ENCODE data around the gene NGFR.
"Not testable (repeated sequence)": the region's sequence is repeated elsewhere in the genome, so short reads cannot be mapped to it uniquely, and the experiment has no call there.

Gene NGFR

DNA sequence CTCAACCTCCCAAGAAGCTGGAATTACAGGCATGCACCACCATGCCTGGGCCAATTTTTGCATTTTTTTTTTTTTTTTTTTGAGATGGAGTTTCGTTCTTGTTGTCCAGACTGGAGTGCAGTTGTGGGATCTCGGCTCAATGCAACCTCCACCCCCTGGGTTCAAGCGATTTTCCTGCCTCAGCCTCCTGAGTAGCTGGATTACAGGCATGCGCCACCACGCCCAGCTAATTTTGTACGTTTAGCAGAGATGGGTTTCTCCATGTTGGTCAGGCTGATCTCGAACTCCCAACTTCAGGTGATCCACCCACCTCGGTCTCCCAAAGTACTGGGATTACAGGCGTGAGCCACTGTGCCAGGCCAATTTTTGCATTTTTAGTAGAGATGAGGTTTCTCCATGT lies 55.7 kb downstream of the NGFR start:
- H3K4me1 ChIP-seq (ENCODE audit: insufficient read depth, low read length); H3K4me3 ChIP-seq (ENCODE audit: low read length); H3K9me3 ChIP-seq (ENCODE audit: low read length); H3K36me3 ChIP-seq (ENCODE audit: insufficient read depth, low read length); H2AFZ ChIP-seq (ENCODE audit: low read depth, low read length): not testable (repeated sequence)
- H3K27me3 ChIP-seq (ENCODE audit: insufficient read depth, low read length): peaks cover 70% of the 10 kb centered on the region

DNA sequence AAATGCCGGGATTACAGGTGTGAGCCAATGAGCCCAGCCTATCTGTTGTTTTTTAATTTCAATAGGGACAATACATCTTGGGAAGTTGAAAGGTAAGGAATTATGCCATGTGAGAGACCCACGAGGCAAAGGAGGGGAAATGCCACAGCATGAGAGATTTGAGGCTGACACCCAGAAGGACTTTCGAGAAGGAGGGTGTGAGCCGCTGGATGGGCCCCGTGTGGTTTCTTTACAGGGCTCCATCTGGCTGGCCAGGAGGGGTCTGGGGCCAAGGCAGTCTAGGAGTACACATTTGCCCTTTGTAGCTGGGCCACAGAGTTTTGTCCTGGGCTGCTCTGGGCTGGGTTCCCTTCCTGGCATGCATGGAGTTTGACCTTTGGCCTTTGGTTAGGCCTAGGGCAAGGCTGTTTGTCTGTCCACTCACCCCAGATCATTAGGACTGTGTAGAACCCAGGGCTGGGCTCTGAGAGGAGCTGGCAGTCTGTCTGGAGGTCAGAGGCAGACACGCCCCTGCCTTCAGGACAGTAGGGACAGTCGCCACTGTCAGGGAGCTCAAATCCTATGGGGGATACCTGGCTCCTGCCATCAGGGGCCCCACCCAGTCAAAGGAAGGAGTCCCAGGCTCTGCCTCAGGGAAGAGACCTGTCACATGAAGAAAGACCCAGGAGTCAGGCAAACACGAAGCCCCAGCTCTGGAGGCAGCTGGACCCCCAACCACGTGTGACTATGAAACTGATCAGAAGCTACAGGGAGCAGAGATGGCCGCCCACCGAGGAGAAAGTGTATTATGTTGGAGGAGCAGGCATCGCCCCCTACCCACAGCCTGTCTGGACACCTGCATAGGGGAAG lies 56.4 kb downstream of the NGFR start:
- no peaks in the 10 kb centered on the region for H3K36me3 ChIP-seq (ENCODE audit: insufficient read depth, low read length)
- no peaks in the 10 kb centered on the region for H3K9me3 ChIP-seq (ENCODE audit: low read length)
- H3K4me1 ChIP-seq (ENCODE audit: insufficient read depth, low read length): no peaks in the 10 kb centered on the region
- H3K27me3 ChIP-seq (ENCODE audit: insufficient read depth, low read length): peaks cover 63% of the 10 kb centered on the region
- no peak overlapping the region for H3K4me3 ChIP-seq (ENCODE audit: low read length)
- no peak overlapping the region for H2AFZ ChIP-seq (ENCODE audit: low read depth, low read length)

DNA sequence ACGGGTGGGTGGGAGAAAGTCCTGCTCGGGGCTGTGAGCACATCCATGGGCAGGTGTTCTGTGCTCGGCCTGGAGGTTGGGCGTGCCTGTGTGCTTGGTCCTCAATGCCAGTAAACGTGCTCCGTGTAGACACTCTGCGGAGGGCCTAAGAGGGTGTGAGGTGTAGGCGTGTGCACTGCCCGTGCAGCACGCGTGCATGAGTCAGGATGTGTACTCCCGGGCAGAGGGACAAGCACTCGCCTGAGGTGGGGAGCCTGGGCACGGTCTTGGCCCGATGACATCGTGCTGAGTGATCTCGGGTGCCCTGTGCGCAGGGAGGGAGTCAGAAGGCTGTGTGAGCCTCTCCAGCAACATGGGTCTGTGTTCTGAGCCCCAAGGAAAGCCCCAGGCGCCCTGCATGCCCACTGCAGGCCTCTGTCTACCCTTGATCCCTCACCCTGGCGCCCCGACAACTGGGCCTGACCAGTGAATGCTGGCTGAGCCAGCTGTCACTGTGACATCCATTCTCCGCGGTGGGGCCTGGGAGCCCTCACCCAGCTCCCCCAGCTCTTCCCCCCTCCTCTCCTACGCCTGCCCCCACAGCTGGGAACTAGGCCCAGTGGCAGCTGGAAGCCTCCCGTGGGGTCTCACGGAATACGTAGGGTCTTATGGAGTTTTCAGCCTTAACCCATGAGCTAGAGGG lies 57.1 kb downstream of the NGFR start:
- H2AFZ ChIP-seq (ENCODE audit: low read depth, low read length): no peak overlapping the region
- peaks cover 58% of the 10 kb centered on the region for H3K27me3 ChIP-seq (ENCODE audit: insufficient read depth, low read length)
- H3K9me3 ChIP-seq (ENCODE audit: low read length): no peaks in the 10 kb centered on the region
- no peak overlapping the region for H3K4me3 ChIP-seq (ENCODE audit: low read length)
- H3K4me1 ChIP-seq (ENCODE audit: insufficient read depth, low read length): no peaks in the 10 kb centered on the region
- no peaks in the 10 kb centered on the region for H3K36me3 ChIP-seq (ENCODE audit: insufficient read depth, low read length)

DNA sequence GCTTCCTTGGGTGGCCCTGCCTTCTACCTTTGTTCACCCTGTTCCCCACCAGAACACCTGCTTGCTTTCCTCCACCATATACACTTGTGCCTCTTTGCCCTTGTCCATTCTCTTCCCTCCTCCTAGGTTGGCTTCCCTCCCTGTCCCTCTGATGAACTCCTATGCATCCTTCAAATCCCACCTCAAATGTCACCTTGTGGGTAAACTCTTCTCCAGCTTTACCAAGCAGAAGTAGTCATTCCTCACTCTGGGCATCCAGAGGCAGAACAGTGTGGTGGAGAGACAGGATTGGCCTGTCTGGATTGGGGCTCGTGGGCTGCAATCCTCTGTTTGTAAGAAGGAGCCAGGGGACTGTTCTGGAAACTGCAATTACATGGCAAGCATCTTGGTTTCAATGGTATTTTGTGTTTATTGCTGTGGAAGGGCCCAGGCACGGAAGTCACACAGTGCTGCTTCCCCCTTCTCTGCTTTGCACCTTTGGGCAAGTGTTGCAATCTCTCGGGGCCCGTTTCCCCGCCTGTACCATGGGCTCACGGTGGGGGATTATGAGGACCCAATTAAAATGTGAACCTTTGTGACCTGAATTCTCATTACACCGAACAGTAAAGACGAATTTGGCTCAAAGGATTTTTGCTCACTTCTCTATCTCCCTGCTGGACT lies 58.7 kb downstream of the NGFR start:
- Histone ChIP-seq H2AFZ (ENCODE audit: low read depth, low read length) (no peak overlapping the region), H3K4me3 (ENCODE audit: low read length) (no peak overlapping the region), H3K9me3 (ENCODE audit: low read length) (no peaks in the 10 kb centered on the region), H3K4me1 (ENCODE audit: insufficient read depth, low read length) (no peaks in the 10 kb centered on the region), H3K27me3 (ENCODE audit: insufficient read depth, low read length) (peaks cover 50% of the 10 kb centered on the region), H3K36me3 (ENCODE audit: insufficient read depth, low read length) (no peaks in the 10 kb centered on the region)

DNA sequence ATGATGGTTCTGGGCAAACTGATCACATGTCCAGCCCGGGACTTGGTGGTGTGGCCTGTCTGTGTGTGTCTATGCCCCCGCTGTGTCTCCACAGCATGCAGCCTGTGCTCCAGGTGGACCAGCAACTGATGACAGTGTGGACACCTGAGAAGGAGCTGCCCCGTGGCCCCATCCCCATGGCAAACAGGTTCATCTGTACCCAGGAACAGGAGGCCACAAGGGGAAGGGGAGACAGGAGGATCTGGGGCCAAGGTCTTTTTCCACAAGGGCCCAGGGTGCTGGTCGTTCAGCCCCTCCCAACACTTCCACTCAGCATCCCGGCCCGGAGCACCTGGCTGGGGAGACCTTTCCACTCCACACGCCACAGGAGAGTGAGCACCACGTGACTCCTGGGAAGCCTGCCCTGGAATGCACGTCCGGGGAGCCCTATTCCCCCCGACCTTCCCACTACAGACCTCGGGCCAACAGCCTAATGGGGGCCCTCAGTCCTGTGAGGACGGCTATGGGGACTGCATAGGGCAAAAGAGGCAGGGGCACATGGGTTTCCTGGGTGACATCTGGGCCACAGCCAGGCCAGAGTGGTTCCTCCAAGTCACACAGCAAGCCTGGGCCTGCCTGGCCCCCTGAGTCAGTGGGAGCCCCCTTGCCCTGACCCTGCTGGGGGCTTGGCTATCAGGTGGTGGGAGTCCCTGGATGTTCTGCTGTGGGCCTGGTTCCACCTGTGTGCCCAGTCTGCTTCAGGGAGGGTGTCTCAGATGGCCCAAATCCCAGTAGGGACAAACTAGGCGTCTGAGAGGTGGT lies 59.8 kb downstream of the NGFR start:
- Histone ChIP-seq H3K36me3 (ENCODE audit: insufficient read depth, low read length) (no peaks in the 10 kb centered on the region), H3K4me3 (ENCODE audit: low read length) (no peak overlapping the region), H3K4me1 (ENCODE audit: insufficient read depth, low read length) (no peaks in the 10 kb centered on the region), H3K9me3 (ENCODE audit: low read length) (no peaks in the 10 kb centered on the region), H2AFZ (ENCODE audit: low read depth, low read length) (no peak overlapping the region), H3K27me3 (ENCODE audit: insufficient read depth, low read length) (peaks cover 44% of the 10 kb centered on the region)

DNA sequence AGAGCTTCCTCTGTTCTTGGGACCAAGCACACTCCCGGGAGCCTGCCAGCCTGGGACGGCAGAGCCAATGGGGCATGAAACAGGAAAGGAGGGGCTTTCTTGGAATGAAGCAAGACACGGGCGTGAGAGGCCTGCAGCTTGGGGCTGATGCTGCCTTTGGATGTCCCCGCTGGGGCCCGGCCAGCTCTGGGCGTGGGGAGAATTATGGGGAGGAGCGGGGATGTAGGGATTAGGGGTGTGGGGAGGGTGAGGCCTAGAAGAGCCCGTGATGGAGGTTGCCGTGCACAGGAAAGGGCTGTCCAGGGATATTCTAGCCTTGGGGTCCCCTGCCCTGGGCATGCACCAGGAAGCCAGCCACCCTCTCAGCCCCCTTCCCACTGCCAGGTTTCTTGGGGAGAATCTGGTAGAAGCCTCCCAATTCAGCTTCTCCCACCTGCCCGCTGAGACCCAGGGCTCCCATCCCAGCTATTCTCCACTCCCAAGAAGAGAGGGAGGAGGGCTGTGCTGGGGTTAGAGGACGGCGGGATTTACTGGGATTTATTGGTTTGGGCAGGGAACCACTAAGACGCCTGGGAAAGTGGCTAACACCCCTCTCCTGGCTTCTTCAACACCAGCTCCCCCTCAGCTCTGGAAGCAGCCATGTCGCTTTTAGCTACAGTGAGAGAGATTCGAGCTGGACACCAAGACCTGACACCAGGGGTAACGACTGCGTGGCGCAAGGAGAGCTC lies 60.6 kb downstream of the NGFR start:
- H3K27me3 ChIP-seq (ENCODE audit: insufficient read depth, low read length): peaks cover 39% of the 10 kb centered on the region
- no peaks in the 10 kb centered on the region for H3K9me3 ChIP-seq (ENCODE audit: low read length)
- no peaks in the 10 kb centered on the region for H3K4me1 ChIP-seq (ENCODE audit: insufficient read depth, low read length)
- no peak overlapping the region for H2AFZ ChIP-seq (ENCODE audit: low read depth, low read length)
- no peak overlapping the region for H3K4me3 ChIP-seq (ENCODE audit: low read length)
- no peaks in the 10 kb centered on the region for H3K36me3 ChIP-seq (ENCODE audit: insufficient read depth, low read length)

DNA sequence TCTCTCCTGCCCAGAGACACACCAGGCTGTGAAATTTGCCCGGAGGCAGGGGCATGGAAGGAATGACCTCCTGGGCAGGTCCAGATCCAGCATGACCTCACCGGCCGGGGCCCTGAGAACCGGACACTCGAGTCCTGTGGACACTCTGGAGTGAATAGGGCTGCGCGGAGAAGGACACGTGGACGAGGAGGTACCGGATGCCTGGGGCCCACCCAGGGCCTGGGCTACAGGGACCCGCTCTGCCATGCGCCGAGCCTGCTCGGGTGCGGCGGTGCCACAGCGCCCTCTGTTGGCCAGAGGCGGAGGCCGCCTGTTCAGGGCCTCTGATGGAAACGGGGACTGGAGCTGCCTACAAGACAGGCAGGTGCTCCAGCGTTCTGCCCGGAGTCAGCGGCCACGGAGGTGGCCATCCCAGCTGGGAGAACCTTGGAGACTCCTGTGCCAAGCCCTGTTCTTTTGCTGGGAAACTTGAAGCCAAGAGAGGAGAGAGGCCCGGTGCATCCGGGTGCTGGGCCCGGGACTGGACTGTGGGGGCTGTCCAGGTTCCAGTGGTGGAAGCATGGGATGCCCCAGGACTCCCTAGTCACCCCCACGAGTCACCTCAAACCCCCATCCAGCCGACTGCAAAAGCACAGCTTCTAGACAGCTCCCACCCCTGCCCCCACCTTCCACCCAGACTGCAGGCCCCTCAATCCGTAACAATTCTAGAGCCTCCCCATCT lies 61.3 kb downstream of the NGFR start:
- H3K27me3 ChIP-seq (ENCODE audit: insufficient read depth, low read length): peaks cover 39% of the 10 kb centered on the region
- H3K36me3 ChIP-seq (ENCODE audit: insufficient read depth, low read length): no peaks in the 10 kb centered on the region
- H2AFZ ChIP-seq (ENCODE audit: low read depth, low read length): no peak overlapping the region
- H3K4me1 ChIP-seq (ENCODE audit: insufficient read depth, low read length): no peaks in the 10 kb centered on the region
- H3K9me3 ChIP-seq (ENCODE audit: low read length): no peaks in the 10 kb centered on the region
- H3K4me3 ChIP-seq (ENCODE audit: low read length): no peak overlapping the region

DNA sequence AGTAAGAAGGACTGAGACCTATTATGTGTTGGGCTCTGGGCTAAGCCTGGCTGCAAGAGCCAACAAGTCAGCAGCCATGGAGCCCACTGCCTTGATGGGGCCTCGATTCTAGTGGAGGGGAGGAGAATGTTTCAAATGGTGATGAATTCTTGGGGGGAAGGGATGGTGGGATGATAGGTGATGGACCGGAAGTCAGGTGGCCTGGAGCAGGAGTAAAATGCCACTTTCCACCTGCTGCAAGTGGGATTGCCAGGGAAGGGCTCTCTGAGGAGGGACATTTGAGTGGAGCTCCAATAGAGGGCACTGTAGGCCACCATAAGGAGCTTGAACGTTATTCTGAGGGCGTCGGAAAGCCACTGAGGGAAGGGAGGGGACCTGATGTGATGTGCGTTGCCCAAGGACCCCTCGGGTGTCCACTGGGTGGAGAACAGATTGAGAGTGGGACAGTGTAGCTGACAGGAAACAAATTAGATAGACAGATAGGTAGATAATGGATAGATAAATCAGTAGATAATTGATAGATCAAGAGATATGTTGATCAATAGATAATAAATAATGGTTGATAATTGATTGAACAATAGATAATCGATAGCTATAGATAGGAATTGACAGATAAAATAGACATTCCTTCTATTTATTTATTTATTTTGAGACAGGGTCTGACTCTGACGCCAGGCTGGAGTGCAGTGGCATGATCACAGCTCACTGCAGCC lies 62.4 kb downstream of the NGFR start:
- Histone ChIP-seq H3K27me3 (ENCODE audit: insufficient read depth, low read length) (peaks cover 33% of the 10 kb centered on the region), H3K4me3 (ENCODE audit: low read length) (no peak overlapping the region), H2AFZ (ENCODE audit: low read depth, low read length) (no peak overlapping the region), H3K4me1 (ENCODE audit: insufficient read depth, low read length) (no peaks in the 10 kb centered on the region), H3K9me3 (ENCODE audit: low read length) (no peaks in the 10 kb centered on the region), H3K36me3 (ENCODE audit: insufficient read depth, low read length) (no peaks in the 10 kb centered on the region)
